GM19099 (cell line): Measurements from ENCODE around the gene F2RL1.

ENCODE experiments used
- POLR2A ChIP-seq: IDR thresholded peaks from 3 replicates; pipeline ENCODE4 v1.6.1; 2011; ENCODE audit warnings: low read depth; ENCODE audit not compliant: insufficient read length; ENCODE audit errors: extremely low read depth

Gene F2RL1

GRCh38 chr5:76801159-76801802 lies 17.5 kb upstream of the F2RL1 start:
- TF ChIP-seq POLR2A = no peak

- no peak for TF ChIP-seq POLR2A
Observed at GRCh38 chr5:76801803-76802195, 17.0 kb upstream of the F2RL1 start.

GRCh38 chr5:76804266-76804665 lies 14.6 kb upstream of the F2RL1 start:
- TF ChIP-seq POLR2A = no peak

- TF ChIP-seq POLR2A = no peak
Observed at GRCh38 chr5:76805821-76806505, 12.9 kb upstream of the F2RL1 start.

GRCh38 chr5:76807296-76807695 lies 11.5 kb upstream of the F2RL1 start:
- no peak for TF ChIP-seq POLR2A

- TF ChIP-seq POLR2A = no peak
Observed at GRCh38 chr5:76808141-76808691, 10.6 kb upstream of the F2RL1 start.

- no peak for TF ChIP-seq POLR2A
Observed at GRCh38 chr5:76809141-76809540, 9.7 kb upstream of the F2RL1 start.

GRCh38 chr5:76810236-76810635 lies 8.6 kb upstream of the F2RL1 start:
- TF ChIP-seq POLR2A = no peak

GRCh38 chr5:76811214-76811613 lies 7.6 kb upstream of the F2RL1 start:
- TF ChIP-seq POLR2A = no peak

GRCh38 chr5:76813982-76814562 lies 4.8 kb upstream of the F2RL1 start:
- no peak for TF ChIP-seq POLR2A

GRCh38 chr5:76816110-76816831 lies 2.6 kb upstream of the F2RL1 start:
- no peak for TF ChIP-seq POLR2A

GRCh38 chr5:76819851-76820525 lies 1.2 kb downstream of the F2RL1 start:
- no peak for TF ChIP-seq POLR2A

GRCh38 chr5:76820526-76820890 lies 1.7 kb downstream of the F2RL1 start:
- TF ChIP-seq POLR2A = no peak

GRCh38 chr5:76821136-76821535 lies 2.3 kb downstream of the F2RL1 start:
- no peak for TF ChIP-seq POLR2A

GRCh38 chr5:76831110-76831452 lies 12.3 kb downstream of the F2RL1 start:
- no peak for TF ChIP-seq POLR2A
